WTC11 (cell line): Measurements from ENCODE around the gene CTDSPL2. TPM values are rescaled to one million over a fixed set of nuclear protein-coding genes. Genes with fewer than 3 reads are reported as not detected.

Experiments
- ATAC-seq: fragments of 200-7000 bp; cut with Tn5 transposase; 2 replicates; pipeline ENCODE4 v1.10.0; 2021; ENCODE audit warnings: mild to moderate bottlenecking, moderate library complexity
- CTCF ChIA-PET: fragments of 300-600 bp; sonication (Branson Sonifier 250); formaldehyde crosslinking; loops from one replicate; lab custom pipeline; 2021; ENCODE audit warnings: antibody characterized with exemption; lab: Charles Lee
- POLR2A ChIA-PET: fragments of 350-600 bp; sonication (Branson Sonifier 250); formaldehyde crosslinking; loops from one replicate; lab custom pipeline; 2021; ENCODE audit warnings: antibody characterized with exemption; lab: Charles Lee
- DNase-seq: peaks from one replicate; pipeline ENCODE4 v3.0.0; 2021; ENCODE audit warnings: low spot score
- H3K27ac Mint-ChIP-seq: 2 replicates; pipeline ENCODE4 v1.8.0; 2021; ENCODE audit warnings: mixed read lengths
- H3K27me3 Mint-ChIP-seq: 2 replicates; pipeline ENCODE4 v1.8.0; 2021; ENCODE audit warnings: low read depth, mild to moderate bottlenecking, moderate library complexity, mixed read lengths
- H3K36me3 Mint-ChIP-seq: 2 replicates; pipeline ENCODE4 v1.8.0; 2021; ENCODE audit warnings: mixed read lengths
- H3K4me1 Mint-ChIP-seq: 2 replicates; pipeline ENCODE4 v1.8.0; 2022; ENCODE audit warnings: mixed read lengths
- H3K4me3 Mint-ChIP-seq: 2 replicates; pipeline ENCODE4 v1.8.0; 2021; ENCODE audit warnings: mild to moderate bottlenecking, moderate library complexity, mixed read lengths
- H3K9me3 Mint-ChIP-seq: 2 replicates; pipeline ENCODE4 v1.8.0; 2021; ENCODE audit warnings: mixed read lengths
- AFF4 ChIP-seq: sonication (generic); formaldehyde crosslinking; IDR thresholded peaks from 2 replicates; pipeline ENCODE4 v1.8.1; 2023; ENCODE audit warnings: mild to moderate bottlenecking, missing genetic modification reagents, borderline replicate concordance
- ATF3 ChIP-seq: sonication (generic); formaldehyde crosslinking; conservative IDR thresholded peaks from 2 replicates; pipeline ENCODE4 v1.8.1; 2022; ENCODE audit warnings: mild to moderate bottlenecking, missing genetic modification reagents
- CBFB ChIP-seq: sonication (generic); formaldehyde crosslinking; IDR thresholded peaks from 2 replicates; pipeline ENCODE4 v1.8.1; 2022; ENCODE audit warnings: mild to moderate bottlenecking, low read depth, missing genetic modification reagents
- CDX4 ChIP-seq: fragments of 250-450 bp; sonication (Bioruptor Pico); IDR thresholded peaks from 2 replicates; pipeline ENCODE4 v1.9.0; 2021; ENCODE audit warnings: moderate library complexity, mild to moderate bottlenecking, inconsistent platforms, borderline replicate concordance
- CTCF ChIP-seq: fragments of 200-600 bp; IDR thresholded peaks from 2 replicates; pipeline ENCODE4 v1.8.0; 2022; ENCODE audit warnings: antibody characterized with exemption
- E2F5 ChIP-seq: sonication (generic); formaldehyde crosslinking; IDR thresholded peaks from 2 replicates; pipeline ENCODE4 v1.8.1; 2022; ENCODE audit warnings: mild to moderate bottlenecking, moderate library complexity, missing genetic modification reagents
- EMX1 ChIP-seq: fragments of 250-450 bp; sonication (Bioruptor Pico); IDR thresholded peaks from 2 replicates; pipeline ENCODE4 v1.8.0; 2021; ENCODE audit warnings: mild to moderate bottlenecking
- ESRRA ChIP-seq: sonication (generic); formaldehyde crosslinking; IDR thresholded peaks from 2 replicates; pipeline ENCODE4 v1.8.1; 2022; ENCODE audit warnings: mild to moderate bottlenecking, missing genetic modification reagents, borderline replicate concordance
- FOXJ3 ChIP-seq: sonication (generic); formaldehyde crosslinking; IDR thresholded peaks from 2 replicates; pipeline ENCODE4 v1.9.0; 2021; ENCODE audit warnings: missing genetic modification reagents, mild to moderate bottlenecking, borderline replicate concordance
- FOXP4 ChIP-seq: sonication (generic); formaldehyde crosslinking; IDR thresholded peaks from 2 replicates; pipeline ENCODE4 v1.8.0; 2022; ENCODE audit warnings: mild to moderate bottlenecking, missing genetic modification reagents
- GABPB1 ChIP-seq: sonication (generic); formaldehyde crosslinking; IDR thresholded peaks from 2 replicates; pipeline ENCODE4 v1.8.1; 2023; ENCODE audit warnings: mild to moderate bottlenecking, missing genetic modification reagents
- JUN ChIP-seq: sonication (generic); formaldehyde crosslinking; IDR thresholded peaks from 2 replicates; pipeline ENCODE4 v1.8.0; 2023; ENCODE audit warnings: mild to moderate bottlenecking, missing genetic modification reagents
- KAT7 ChIP-seq: sonication (generic); formaldehyde crosslinking; IDR thresholded peaks from 2 replicates; pipeline ENCODE4 v1.8.1; 2023; ENCODE audit warnings: missing genetic modification reagents, mild to moderate bottlenecking, borderline replicate concordance
- NFE2L1 ChIP-seq: sonication (generic); formaldehyde crosslinking; IDR thresholded peaks from 2 replicates; pipeline ENCODE4 v1.8.1; 2023; ENCODE audit warnings: missing genetic modification reagents
- NFYB ChIP-seq: sonication (generic); formaldehyde crosslinking; conservative IDR thresholded peaks from 2 replicates; pipeline ENCODE4 v1.8.0; 2022; ENCODE audit warnings: low read depth, missing genetic modification reagents
- SMAD4 ChIP-seq: sonication (generic); formaldehyde crosslinking; IDR thresholded peaks from 2 replicates; pipeline ENCODE4 v1.8.0; 2022; ENCODE audit warnings: mild to moderate bottlenecking, missing genetic modification reagents
- SP1 ChIP-seq: sonication (generic); formaldehyde crosslinking; conservative IDR thresholded peaks from 2 replicates; pipeline ENCODE4 v1.8.1; 2022; ENCODE audit warnings: missing genetic modification reagents
- TEAD4 ChIP-seq: sonication (generic); formaldehyde crosslinking; IDR thresholded peaks from 2 replicates; pipeline ENCODE4 v1.8.0; 2022; ENCODE audit warnings: mild to moderate bottlenecking, missing genetic modification reagents
- ZBTB43 ChIP-seq: sonication (generic); formaldehyde crosslinking; IDR thresholded peaks from 2 replicates; pipeline ENCODE4 v1.8.1; 2023; ENCODE audit warnings: mild to moderate bottlenecking, missing genetic modification reagents
- ZNF138 ChIP-seq: sonication (generic); formaldehyde crosslinking; conservative IDR thresholded peaks from 2 replicates; pipeline ENCODE4 v1.8.1; 2022; ENCODE audit warnings: mild to moderate bottlenecking, moderate library complexity, missing genetic modification reagents
- ZNF219 ChIP-seq: sonication (generic); formaldehyde crosslinking; IDR thresholded peaks from 2 replicates; pipeline ENCODE4 v1.8.0; 2023; ENCODE audit warnings: missing genetic modification reagents, mild to moderate bottlenecking, borderline replicate concordance
- ZNF232 ChIP-seq: sonication (generic); formaldehyde crosslinking; IDR thresholded peaks from 2 replicates; pipeline ENCODE4 v1.8.0; 2022; ENCODE audit warnings: mild to moderate bottlenecking, missing genetic modification reagents
- ZNF416 ChIP-seq: fragments of 250-450 bp; sonication (Bioruptor Pico); IDR thresholded peaks from 2 replicates; pipeline ENCODE4 v1.9.0; 2021; ENCODE audit warnings: mild to moderate bottlenecking, inconsistent platforms
- total RNA-seq: library from RNA; stranded (reverse); gene quantifications from 3 replicates; pipeline ENCODE4 v1.2.3, GENCODE V29; 2021

The CTDSPL2 gene
- total RNA-seq, 1 experiment from 2014 or later = 65.2 TPM

- Mint-ChIP-seq H3K4me1 (no peaks in the 10 kb centered on the region), H3K4me3 (no peak overlapping the region), H3K27me3 (no peaks in the 10 kb centered on the region), H3K27ac (no peak overlapping the region), H3K9me3 (no peaks in the 10 kb centered on the region), H3K36me3 (peaks cover 55% of the 10 kb centered on the region)
- ChIA-PET CTCF (no interaction called here), POLR2A (no interaction called here)
- no peak for DNase-seq
- TF ChIP-seq ZNF219 (CRISPR knock-in tag) = no peak
- TF ChIP-seq ZNF232 = no peak
- no peak for TF ChIP-seq CDX4 (CRISPR knock-in tag)
- TF ChIP-seq NFE2L1 (CRISPR knock-in tag) = no peak
- no peak for TF ChIP-seq ATF3 (CRISPR knock-in tag)
- no peak for TF ChIP-seq TEAD4
- no peak for TF ChIP-seq ZBTB43 (CRISPR knock-in tag)
- no peak for TF ChIP-seq AFF4
- TF ChIP-seq NFYB (CRISPR knock-in tag) = no peak
- TF ChIP-seq SP1 = no peak
- ATAC-seq = no peak
Observed at GRCh38 chr15:44519537-44519936, 92.1 kb downstream of the CTDSPL2 start.

- H3K4me1 Mint-ChIP-seq = no peaks in the 10 kb centered on the region
- POLR2A ChIA-PET = no interaction called here
- CTCF ChIA-PET = no interaction called here
- H3K27me3 Mint-ChIP-seq = no peaks in the 10 kb centered on the region
- ATAC-seq = no peak
- H3K36me3 Mint-ChIP-seq = peaks cover 34% of the 10 kb centered on the region
- no peak overlapping the region for H3K27ac Mint-ChIP-seq
- H3K9me3 Mint-ChIP-seq = no peaks in the 10 kb centered on the region
- TF ChIP-seq FOXJ3 (CRISPR knock-in tag) (no peak), CTCF (no peak), GABPB1 (CRISPR knock-in tag) (no peak), JUN (CRISPR knock-in tag) (no peak)
- TF ChIP-seq, all 79 proteins: peak for 0
- H3K4me3 Mint-ChIP-seq = no peak overlapping the region
- DNase-seq = no peak
Observed at GRCh38 chr15:44525018-44525417, 97.6 kb downstream of the CTDSPL2 start.

GRCh38 chr15:44527241-44527640 is 99.8 kb downstream of the CTDSPL2 start:
- no peak overlapping the region for H3K27ac Mint-ChIP-seq
- POLR2A ChIA-PET = interaction anchor here (1.4 kb wide), 1 partner anchor 10 kb away, joined by 3 read pairs; the partner anchor contains the start of gene EIF3J

More at GRCh38 chr15:44527241-44527640, 99.8 kb downstream of the CTDSPL2 start:
- CTCF ChIA-PET = no interaction called here
- DNase-seq (no peak), ATAC-seq (no peak)
- Mint-ChIP-seq H3K4me1 (no peaks in the 10 kb centered on the region), H3K4me3 (no peak overlapping the region), H3K9me3 (no peaks in the 10 kb centered on the region), H3K27me3 (no peaks in the 10 kb centered on the region)
- TF ChIP-seq FOXP4 (CRISPR knock-in tag) (no peak), EMX1 (CRISPR knock-in tag) (no peak), SMAD4 (CRISPR knock-in tag) (no peak), ZNF416 (no peak), E2F5 (CRISPR knock-in tag) (no peak), NFE2L1 (CRISPR knock-in tag) (no peak), CBFB (no peak), ZNF138 (CRISPR knock-in tag) (no peak), ESRRA (no peak), KAT7 (CRISPR knock-in tag) (no peak)
- TF ChIP-seq, all 79 proteins: peak for 0
- H3K36me3 Mint-ChIP-seq = peaks cover 21% of the 10 kb centered on the region
